Upper lobe of left lung (tissue), 6 donors: ENCODE data around the gene GMDS. TPM values are rescaled to one million over a fixed set of nuclear protein-coding genes. Genes with fewer than 3 reads are reported as not detected.

ENCODE experiments used
- ATAC-seq, 2 donors: fragments of 200-7000 bp; cut with Tn5 transposase; one replicate each; pipeline ENCODE4 v1.9.1; 2022; ENCODE audit warnings: mild to moderate bottlenecking in 2 of 2, moderate library complexity in 2 of 2; ENCODE audit not compliant: low FRiP score in 2 of 2
- DNase-seq, 2 donors: peaks; one replicate each; pipeline ENCODE4 v3.0.0-alpha.2; 2019 to 2020
- H3K27ac ChIP-seq, 4 donors: fragments of 200-600 bp; sonication (generic); one replicate each; pipeline ENCODE4 v1.5.1; 2016 to 2019
- H3K27me3 ChIP-seq, 4 donors: fragments of 200-600 bp; sonication (generic); one replicate each; pipeline ENCODE4 v1.5.1; 2017 to 2019
- H3K36me3 ChIP-seq, 4 donors: fragments of 200-600 bp; sonication (generic); one replicate each; pipeline ENCODE4 v1.5.1; 2016 to 2019
- H3K4me1 ChIP-seq, 4 donors: fragments of 200-600 bp; sonication (generic); one replicate each; pipeline ENCODE4 v1.5.1; 2018 to 2019
- H3K4me3 ChIP-seq, 4 donors: fragments of 200-600 bp; sonication (generic); one replicate each; pipeline ENCODE4 v1.5.1; 2017 to 2019; ENCODE audit warnings: mild to moderate bottlenecking in 2 of 4, moderate library complexity in 1 of 4
- H3K9me3 ChIP-seq, 4 donors: fragments of 200-600 bp; sonication (generic); one replicate each; pipeline ENCODE4 v1.5.1; 2018 to 2019
- EP300 ChIP-seq, 4 donors: sonication (generic); formaldehyde crosslinking; IDR thresholded peaks; one replicate each; pipeline ENCODE4 v1.5.1; 2017; ENCODE audit warnings: antibody characterized with exemption in 4 of 4, control low read depth in 2 of 4
- POLR2A ChIP-seq, 4 donors: fragments of 450-650 bp; IDR thresholded peaks; one replicate each; pipeline ENCODE4 v1.5.1; 2016 to 2017; ENCODE audit warnings: antibody characterized with exemption in 4 of 4, mild to moderate bottlenecking in 2 of 4
- POLR2AphosphoS5 ChIP-seq, 2 donors: sonication (generic); formaldehyde crosslinking; IDR thresholded peaks; one replicate each; pipeline ENCODE4 v1.5.1; 2017; ENCODE audit warnings: antibody characterized with exemption in 2 of 2
- WGBS, 2 donors: methylation state at CpG; one replicate each; pipeline ENCODE4 v1.1.5; 2017 to 2018; 5-methylcytosine and 5-hydroxymethylcytosine counted together
- total RNA-seq, 6 donors: library from RNA; depleted of rRNA in 4 of 6; stranded (reverse); fragments of >200 nt in 4 of 6; gene quantifications; one replicate each; pipeline versions ENCODE4 v1.1.0 to v1.2.1, GENCODE V29; 2016 to 2021
- TF ChIP-seq, protein P1 (sequence below), 6 experiments: fragments of 450-650 bp in 4 of 6; fragments of 200-600 bp in 2 of 6; sonication (generic) in 2 of 6; IDR thresholded peaks; one replicate each; pipeline ENCODE4 v1.5.1; 2016 to 2019; ENCODE audit warnings: antibody characterized with exemption in 6 of 6
- donor health status: DM: no; HTN: no; CAD: no; lungs with moderate emphysema.
- donor health status: DM: no; HTN: yes; CAD: no; lungs with severe emphysema.

GMDS gene
- total RNA-seq, 6 donors from 2014 or later, result 7.6 to 17.8 (median 14.1) TPM

DNA sequence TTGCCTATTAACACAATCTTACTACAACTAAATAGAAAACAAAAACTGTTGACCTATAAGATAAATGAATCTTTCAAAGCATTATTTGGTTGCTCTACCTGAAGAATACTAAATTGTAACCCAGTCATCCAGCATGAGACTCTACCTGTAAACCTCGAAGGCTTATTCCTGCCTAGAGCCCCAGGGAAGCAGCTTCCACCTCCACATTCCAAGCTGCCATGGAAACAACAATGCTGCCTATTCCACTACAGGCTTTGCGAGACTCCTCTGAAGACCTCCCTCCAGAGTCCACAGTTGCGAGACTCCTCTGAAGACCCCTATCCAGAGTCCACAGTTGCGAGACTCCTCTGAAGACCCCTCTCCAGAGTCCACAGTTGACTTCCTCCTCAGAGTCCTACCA, 15.7 kb downstream of the GMDS start:
- WGBS, 2 donors, result 95 to 97% methylated on average over 4 of the region's 4 CpGs
- Histone ChIP-seq H3K9me3 (no peaks in the 10 kb centered on the region), H3K4me1 (no peaks in the 10 kb centered on the region), H3K27ac (no peak overlapping the region), H3K36me3 (no peaks in the 10 kb centered on the region), H3K4me3 (no peak overlapping the region), H3K27me3 (no peaks in the 10 kb centered on the region)
- TF ChIP-seq EP300 (IDR thresholded peaks at IDR 0.05) (no peak), POLR2A (IDR thresholded peaks at IDR 0.05) (no peak), POLR2AphosphoS5 (IDR thresholded peaks at IDR 0.05) (no peak)
- TF ChIP-seq, protein P1, sequence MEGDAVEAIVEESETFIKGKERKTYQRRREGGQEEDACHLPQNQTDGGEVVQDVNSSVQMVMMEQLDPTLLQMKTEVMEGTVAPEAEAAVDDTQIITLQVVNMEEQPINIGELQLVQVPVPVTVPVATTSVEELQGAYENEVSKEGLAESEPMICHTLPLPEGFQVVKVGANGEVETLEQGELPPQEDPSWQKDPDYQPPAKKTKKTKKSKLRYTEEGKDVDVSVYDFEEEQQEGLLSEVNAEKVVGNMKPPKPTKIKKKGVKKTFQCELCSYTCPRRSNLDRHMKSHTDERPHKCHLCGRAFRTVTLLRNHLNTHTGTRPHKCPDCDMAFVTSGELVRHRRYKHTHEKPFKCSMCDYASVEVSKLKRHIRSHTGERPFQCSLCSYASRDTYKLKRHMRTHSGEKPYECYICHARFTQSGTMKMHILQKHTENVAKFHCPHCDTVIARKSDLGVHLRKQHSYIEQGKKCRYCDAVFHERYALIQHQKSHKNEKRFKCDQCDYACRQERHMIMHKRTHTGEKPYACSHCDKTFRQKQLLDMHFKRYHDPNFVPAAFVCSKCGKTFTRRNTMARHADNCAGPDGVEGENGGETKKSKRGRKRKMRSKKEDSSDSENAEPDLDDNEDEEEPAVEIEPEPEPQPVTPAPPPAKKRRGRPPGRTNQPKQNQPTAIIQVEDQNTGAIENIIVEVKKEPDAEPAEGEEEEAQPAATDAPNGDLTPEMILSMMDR (IDR thresholded peaks at IDR 0.05), result no peak
- ATAC-seq (no peak), DNase-seq (no peak)

- Histone ChIP-seq H3K4me3 (no peak overlapping the region), H3K27me3 (no peaks in the 10 kb centered on the region), H3K27ac (no peak overlapping the region), H3K36me3 (no peaks in the 10 kb centered on the region), H3K4me1 (no peaks in the 10 kb centered on the region), H3K9me3 (no peaks in the 10 kb centered on the region)
- no peak for DNase-seq
- TF ChIP-seq POLR2A (IDR thresholded peaks at IDR 0.05) (no peak), EP300 (IDR thresholded peaks at IDR 0.05) (no peak), POLR2AphosphoS5 (IDR thresholded peaks at IDR 0.05) (no peak)
- TF ChIP-seq, protein P1 (IDR thresholded peaks at IDR 0.05), result no peak
- no peak for ATAC-seq
- 78 to 80% methylated on average over 3 to 4 of the region's 4 CpGs for WGBS, 2 donors
Measured at GRCh38 chr6:2229039-2229438, 16.4 kb downstream of the GMDS start.

DNA sequence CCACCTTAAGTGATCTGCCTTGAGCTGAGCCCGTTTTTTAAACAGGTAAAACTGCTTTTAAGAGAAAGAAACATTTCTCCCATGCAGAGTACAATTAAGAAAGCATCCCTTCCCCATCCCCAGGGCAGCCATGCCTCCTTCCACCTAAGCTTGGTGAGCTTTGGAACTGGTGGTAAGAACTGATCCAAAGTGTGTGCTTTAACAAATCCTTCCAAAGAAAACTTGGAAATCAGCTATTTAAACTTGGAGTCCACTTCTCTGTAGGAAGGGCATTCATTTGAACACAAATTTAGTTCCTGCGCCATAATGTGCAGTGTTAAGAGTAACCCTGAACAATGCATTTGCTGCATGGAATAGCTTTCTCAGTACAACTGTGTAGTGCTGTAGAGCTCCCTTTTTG, 17.0 kb downstream of the GMDS start:
- no peak overlapping the region for H3K4me3 ChIP-seq
- no peaks in the 10 kb centered on the region for H3K36me3 ChIP-seq
- WGBS, 2 donors, result 74 to 76% methylated on average over 2 of the region's 2 CpGs
- H3K4me1 ChIP-seq, result no peaks in the 10 kb centered on the region
- ATAC-seq (no peak), DNase-seq (no peak)
- no peaks in the 10 kb centered on the region for H3K9me3 ChIP-seq
- no peak for TF ChIP-seq EP300 (IDR thresholded peaks at IDR 0.05)
- no peak for TF ChIP-seq POLR2A (IDR thresholded peaks at IDR 0.05)
- TF ChIP-seq, protein P1 (IDR thresholded peaks at IDR 0.05), result no peak
- no peak for TF ChIP-seq POLR2AphosphoS5 (IDR thresholded peaks at IDR 0.05)
- no peaks in the 10 kb centered on the region for H3K27me3 ChIP-seq
- H3K27ac ChIP-seq, result no peak overlapping the region

- Histone ChIP-seq H3K4me1 (peaks cover 5 to 11% (median 7%) of the 10 kb centered on the region in 4 donors), H3K9me3 (no peaks in the 10 kb centered on the region), H3K27me3 (no peaks in the 10 kb centered on the region), H3K4me3 (no peak overlapping the region), H3K36me3 (no peaks in the 10 kb centered on the region), H3K27ac (no peak overlapping the region)
- DNase-seq, result no peak
- ATAC-seq, result no peak
- TF ChIP-seq EP300 (IDR thresholded peaks at IDR 0.05) (no peak), POLR2A (IDR thresholded peaks at IDR 0.05) (no peak), POLR2AphosphoS5 (IDR thresholded peaks at IDR 0.05) (no peak)
- TF ChIP-seq, protein P1 (IDR thresholded peaks at IDR 0.05), result no peak
- WGBS, 2 donors, result 83 to 88% methylated on average over 2 of the region's 2 CpGs
Measured at GRCh38 chr6:2226775-2227174, 18.6 kb downstream of the GMDS start.
